ENCODE measurements around the gene EFCAB12. TPM values are rescaled to one million over a fixed set of nuclear protein-coding genes. Genes with fewer than 3 reads are reported as not detected.

EFCAB12 gene
- total and polyA plus RNA-seq, 2 of the 8 experiments (the other 6 are each of a cell fraction or from before 2014, with no cell fraction given), result 0.60 to 0.99 TPM

DNA sequence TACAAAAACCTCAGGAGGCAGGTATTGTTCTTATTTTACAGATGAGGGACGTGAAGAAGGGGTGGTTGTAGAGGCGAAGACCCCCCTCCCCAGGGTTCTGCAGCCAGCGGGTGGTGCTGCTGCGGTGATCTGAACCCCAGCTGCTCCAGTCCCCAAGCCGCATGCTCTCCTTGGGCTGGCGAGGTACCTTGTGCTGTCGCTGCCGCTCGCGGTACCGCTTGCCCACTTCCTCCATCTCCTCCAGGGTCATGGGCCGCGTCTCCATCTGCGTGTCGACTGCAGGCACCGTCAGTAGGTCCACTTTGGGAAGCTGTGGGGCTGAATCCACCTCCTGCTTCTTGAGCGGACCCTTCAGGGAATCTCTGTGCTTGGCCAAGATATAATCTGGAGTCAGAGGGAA, 17.5 kb downstream of the EFCAB12 start (continued):
- TF ChIP-seq SAP30 (IDR thresholded peaks at IDR 0.05; ENCODE audit: insufficient read depth, insufficient replicate concordance, low read length), result no peak
- no peak for TF ChIP-seq YY1 (IDR thresholded peaks at IDR 0.05; ENCODE audit: low read depth, low read length)
- no peak for TF ChIP-seq TAF7 (optimal IDR thresholded peaks at IDR 0.05; ENCODE audit: borderline replicate concordance, low read depth, low read length)
- TF ChIP-seq, protein P1, sequence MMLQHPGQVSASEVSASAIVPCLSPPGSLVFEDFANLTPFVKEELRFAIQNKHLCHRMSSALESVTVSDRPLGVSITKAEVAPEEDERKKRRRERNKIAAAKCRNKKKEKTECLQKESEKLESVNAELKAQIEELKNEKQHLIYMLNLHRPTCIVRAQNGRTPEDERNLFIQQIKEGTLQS (IDR thresholded peaks at IDR 0.05; ENCODE audit: insufficient read depth, low read depth, low read length), result no peak
- no peak for TF ChIP-seq PHF8 (conservative IDR thresholded peaks at IDR 0.05; ENCODE audit: low read depth, low read length)
- TF ChIP-seq ASH2L (IDR thresholded peaks at IDR 0.05; ENCODE audit: low read length), result no peak
- TF ChIP-seq TAF1 (IDR thresholded peaks at IDR 0.05; ENCODE audit: low read depth, low read length), result no peak

Data from H1 (cell line).